Stomach (tissue), 4 donors: ENCODE data around the gene HCFC1.

Experiments
- EP300 ChIP-seq: sonication (generic); formaldehyde crosslinking; IDR thresholded peaks from one replicate; pipeline ENCODE4 v1.6.1; 2017; ENCODE audit warnings: antibody characterized with exemption
- POLR2A ChIP-seq, 4 donors: fragments of 450-650 bp; IDR thresholded peaks; one replicate each; pipeline ENCODE4 v1.6.1; 2016; ENCODE audit warnings: antibody characterized with exemption in 4 of 4, control low read depth in 2 of 4, mild to moderate bottlenecking in 1 of 4, moderate library complexity in 1 of 4
- POLR2AphosphoS5 ChIP-seq, 3 donors: sonication (generic); formaldehyde crosslinking; IDR thresholded peaks; one replicate each; pipeline ENCODE4 v1.6.1; 2016; ENCODE audit warnings: antibody characterized with exemption in 3 of 3
- TF ChIP-seq, protein P1 (sequence below), 7 experiments: fragments of 450-650 bp in 4 of 7; fragments of 200-600 bp in 3 of 7; sonication (generic) in 3 of 7; IDR thresholded peaks; one replicate each; pipeline ENCODE4 v1.5.1; 2016 to 2019; ENCODE audit warnings: antibody characterized with exemption in 7 of 7, control low read depth in 2 of 7, mild to moderate bottlenecking in 1 of 7

DNA sequence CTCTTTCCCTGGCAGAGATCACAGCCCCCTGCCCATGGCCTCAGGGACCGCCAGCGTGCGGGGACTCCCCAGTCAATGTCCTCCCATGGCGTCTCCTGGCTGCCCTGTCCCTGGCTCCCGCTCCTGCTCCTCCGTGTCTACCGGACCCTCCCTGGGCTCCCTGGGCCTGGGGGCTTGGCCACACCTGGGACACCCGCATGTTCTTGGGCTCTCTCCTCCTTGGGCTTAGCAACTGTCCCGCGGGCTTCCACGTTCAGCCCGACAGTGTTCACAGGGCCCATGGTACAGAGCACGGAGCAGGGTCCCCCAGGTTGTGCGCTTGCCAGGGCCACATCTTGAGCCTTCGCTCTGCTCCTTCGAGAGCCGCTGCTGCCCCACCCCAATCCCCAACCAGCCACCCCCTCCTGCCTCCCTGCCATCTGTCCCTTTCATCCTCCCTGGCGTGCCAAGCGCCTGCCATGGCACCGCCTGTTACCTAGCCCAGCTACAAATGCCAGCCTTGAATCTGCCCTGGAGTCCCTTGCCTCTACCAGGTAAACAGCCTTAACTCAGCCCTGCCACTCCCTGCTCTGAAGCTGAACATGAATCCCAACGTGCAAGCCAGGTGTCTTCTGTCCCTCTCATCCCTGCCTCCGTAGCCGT is 63.3 kb downstream of the HCFC1 start:
- TF ChIP-seq, protein P1, sequence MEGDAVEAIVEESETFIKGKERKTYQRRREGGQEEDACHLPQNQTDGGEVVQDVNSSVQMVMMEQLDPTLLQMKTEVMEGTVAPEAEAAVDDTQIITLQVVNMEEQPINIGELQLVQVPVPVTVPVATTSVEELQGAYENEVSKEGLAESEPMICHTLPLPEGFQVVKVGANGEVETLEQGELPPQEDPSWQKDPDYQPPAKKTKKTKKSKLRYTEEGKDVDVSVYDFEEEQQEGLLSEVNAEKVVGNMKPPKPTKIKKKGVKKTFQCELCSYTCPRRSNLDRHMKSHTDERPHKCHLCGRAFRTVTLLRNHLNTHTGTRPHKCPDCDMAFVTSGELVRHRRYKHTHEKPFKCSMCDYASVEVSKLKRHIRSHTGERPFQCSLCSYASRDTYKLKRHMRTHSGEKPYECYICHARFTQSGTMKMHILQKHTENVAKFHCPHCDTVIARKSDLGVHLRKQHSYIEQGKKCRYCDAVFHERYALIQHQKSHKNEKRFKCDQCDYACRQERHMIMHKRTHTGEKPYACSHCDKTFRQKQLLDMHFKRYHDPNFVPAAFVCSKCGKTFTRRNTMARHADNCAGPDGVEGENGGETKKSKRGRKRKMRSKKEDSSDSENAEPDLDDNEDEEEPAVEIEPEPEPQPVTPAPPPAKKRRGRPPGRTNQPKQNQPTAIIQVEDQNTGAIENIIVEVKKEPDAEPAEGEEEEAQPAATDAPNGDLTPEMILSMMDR (IDR thresholded peaks at IDR 0.05), result no peak
- TF ChIP-seq EP300 (no peak), POLR2A (IDR thresholded peaks at IDR 0.05) (no peak), POLR2AphosphoS5 (IDR thresholded peaks at IDR 0.05) (no peak)
